B cell (primary cell): ENCODE measurements around the gene GBX1. TPM values are rescaled to one million over a fixed set of nuclear protein-coding genes. Genes with fewer than 3 reads are reported as not detected.

Experiments
- ATAC-seq: fragments of 200-7000 bp; cut with Tn5 transposase; one replicate; pipeline ENCODE4 v1.10.0; 2021; ENCODE audit warnings: low read depth, mild to moderate bottlenecking, moderate number of reproducible peaks, moderate library complexity
- CTCF ChIA-PET: fragments of 350-600 bp; sonication (Branson Sonifier 250); formaldehyde crosslinking; loops from one replicate; lab custom pipeline; 2021; ENCODE audit warnings: antibody characterized with exemption, inconsistent platforms; lab: Charles Lee
- POLR2A ChIA-PET: fragments of 350-600 bp; sonication (Branson Sonifier 250); formaldehyde crosslinking; loops from one replicate; lab custom pipeline; 2021; ENCODE audit warnings: antibody characterized with exemption; lab: Charles Lee
- DNase-seq: peaks from one replicate; pipeline ENCODE4 v3.0.0; 2013
- H2AFZ ChIP-seq: 2 replicates; pipeline ENCODE4 v1.6.1; 2012; ENCODE audit warnings: mild to moderate bottlenecking, low read depth, low read length; ENCODE audit not compliant: insufficient read depth, poor library complexity, severe bottlenecking
- H3K27ac ChIP-seq, 2 donors: 1 replicate in 1 of 2; 2 replicates in 1 of 2; pipeline ENCODE4 v1.5.1; 2012 to 2013; ENCODE audit warnings: low read length in 2 of 2, mild to moderate bottlenecking in 2 of 2, moderate library complexity in 1 of 2
- H3K27me3 ChIP-seq, 4 experiments: fragments of 200-600 bp in 1 of 4; sonication (generic) in 1 of 4; replicated peaks in 1 of 4; 1 replicate in 2 of 4; 2 replicates in 2 of 4; pipeline versions ENCODE4 v1.6.1 to v1.7.0; 2013 to 2016; ENCODE audit warnings: low read length in 3 of 4, mild to moderate bottlenecking in 2 of 4, mixed read lengths in 1 of 4, moderate library complexity in 1 of 4; ENCODE audit not compliant: insufficient read depth in 4 of 4, control insufficient read depth in 3 of 4; ENCODE audit errors: control extremely low read depth in 1 of 4
- H3K36me3 ChIP-seq, 2 experiments: replicated peaks in 1 of 2; 1 replicate in 1 of 2; 2 replicates in 1 of 2; pipeline versions ENCODE4 v1.6.1 to v1.7.1; 2013; ENCODE audit warnings: low read length in 1 of 2; ENCODE audit not compliant: insufficient read depth in 2 of 2, control insufficient read depth in 1 of 2; ENCODE audit errors: control extremely low read depth in 1 of 2, extremely low read depth in 1 of 2
- H3K4me1 ChIP-seq, 2 donors: fragments of 200-600 bp in 1 of 2; sonication (generic) in 1 of 2; 1 replicate in 1 of 2; 2 replicates in 1 of 2; pipeline versions ENCODE4 v1.5.1 to v1.6.1; 2013 to 2017; ENCODE audit warnings: low read length in 2 of 2; ENCODE audit not compliant: control insufficient read depth in 2 of 2, insufficient read depth in 2 of 2
- H3K4me2 ChIP-seq: replicated peaks from 2 replicates; pipeline ENCODE3; 2012; ENCODE audit warnings: mild to moderate bottlenecking, low read depth, low read length; ENCODE audit not compliant: poor library complexity, severe bottlenecking
- H3K4me3 ChIP-seq, 5 experiments: fragments of 200-600 bp in 1 of 5; sonication (generic) in 1 of 5; 1 replicate in 3 of 5; 2 replicates in 2 of 5; pipeline versions ENCODE4 v1.5.1 to v1.7.0; 2011 to 2016; ENCODE audit warnings: low read length in 4 of 5, mild to moderate bottlenecking in 4 of 5, low read depth in 2 of 5, control low read depth in 1 of 5, moderate library complexity in 1 of 5; ENCODE audit not compliant: insufficient read depth in 1 of 5; ENCODE audit errors: control extremely low read depth in 1 of 5, extremely low read depth in 1 of 5
- H3K79me2 ChIP-seq: fragments of 200-600 bp; sonication (generic); one replicate; pipeline ENCODE4 v1.6.0; 2016; ENCODE audit warnings: low read length; ENCODE audit not compliant: control insufficient read depth, insufficient read depth
- H3K9ac ChIP-seq: fragments of 200-600 bp; sonication (generic); 2 replicates; pipeline ENCODE4 v1.6.1; 2017; ENCODE audit warnings: mild to moderate bottlenecking, low read length, moderate library complexity
- H3K9me3 ChIP-seq, 3 donors: one replicate each; pipeline versions ENCODE4 v1.6.1 to v1.7.1; 2013; ENCODE audit warnings: low read length in 2 of 3; ENCODE audit not compliant: control insufficient read depth in 2 of 3, insufficient read depth in 1 of 3; ENCODE audit errors: control extremely low read depth in 1 of 3
- H4K20me1 ChIP-seq: 2 replicates; pipeline ENCODE4 v1.6.0; 2012; ENCODE audit warnings: mild to moderate bottlenecking, low read length; ENCODE audit not compliant: insufficient read depth, control insufficient read depth, poor library complexity, severe bottlenecking
- H3K27ac Mint-ChIP-seq: one replicate; pipeline ENCODE4 v1.8.0; 2021; ENCODE audit warnings: mixed read lengths
- H3K27me3 Mint-ChIP-seq: one replicate; pipeline ENCODE4 v1.8.0; 2021; ENCODE audit warnings: mixed read lengths
- H3K4me1 Mint-ChIP-seq: one replicate; pipeline ENCODE4 v1.8.0; 2021; ENCODE audit warnings: mixed read lengths
- H3K4me3 Mint-ChIP-seq: one replicate; pipeline ENCODE4 v1.8.0; 2021; ENCODE audit warnings: mixed read lengths
- H3K9me3 Mint-ChIP-seq: one replicate; pipeline ENCODE4 v1.8.0; 2022; ENCODE audit warnings: mixed read lengths; ENCODE audit not compliant: insufficient read depth
- CTCF ChIP-seq: fragments of 200-600 bp; IDR thresholded peaks from one replicate; pipeline ENCODE4 v1.8.0; 2022; ENCODE audit warnings: antibody characterized with exemption, mild to moderate bottlenecking
- EZH2 ChIP-seq: IDR thresholded peaks from 2 replicates; pipeline ENCODE4 v1.6.1; 2012; ENCODE audit warnings: borderline replicate concordance, low read depth, mild to moderate bottlenecking, moderate library complexity, low read length; ENCODE audit not compliant: insufficient read depth, poor library complexity, severe bottlenecking
- WGBS: methylation state at CpG from one replicate; pipeline ENCODE4 v1.1.5; 2013; ENCODE audit warnings: missing lambda C conversion rate; ENCODE audit not compliant: insufficient coverage; 5-methylcytosine and 5-hydroxymethylcytosine counted together
- intact Hi-C: fragments of 100-400 bp; cut with micrococcal nuclease; formaldehyde crosslinking; loops from one replicate; pipeline ENCODE4 v1.10.0; 2022
- polyA plus RNA-seq: library from polyadenylated mRNA; depleted of rRNA; stranded (reverse); fragments of >200 nt; gene quantifications from 2 replicates; pipeline ENCODE4 v1.2.3, GENCODE V29; 2012
- total RNA-seq, 2 donors: library from RNA; stranded (reverse); fragments of 120-200 nt in 1 of 2; gene quantifications; 1 replicate in 1 of 2; 2 replicates in 1 of 2; pipeline versions ENCODE4 v1.2.3 to v1.2.4, GENCODE V29; 2013 to 2022

The GBX1 gene
- total and polyA plus RNA-seq, 2 donors (not counting 1 experiment from before 2014, with no cell fraction given) = not detected

GRCh38 chr7:151189038-151189437, 21.5 kb upstream of the GBX1 start:
- Mint-ChIP-seq H3K4me3 (no peak overlapping the region), H3K27ac (no peak overlapping the region), H3K27me3 (peaks cover 25% of the 10 kb centered on the region), H3K9me3 (no peaks in the 10 kb centered on the region), H3K4me1 (peaks cover 4% of the 10 kb centered on the region)
- Histone ChIP-seq H3K4me2 (no peak overlapping the region), H3K36me3 (no peaks in the 10 kb centered on the region), H3K4me1 (no peaks in the 10 kb centered on the region), H3K27me3 (peaks cover 0 to 10% (median 0%) of the 10 kb centered on the region in 4 experiments), H3K4me3 (no peak overlapping the region), H3K9me3 (no peaks in the 10 kb centered on the region), H4K20me1 (no peaks in the 10 kb centered on the region), H3K9ac (no peak overlapping the region), H3K79me2 (no peaks in the 10 kb centered on the region), H3K27ac (no peak overlapping the region), H2AFZ (no peak overlapping the region)
- DNase-seq (no peak), ATAC-seq (no peak)
- ChIA-PET CTCF (no interaction called here), POLR2A (no interaction called here)
- TF ChIP-seq EZH2 (no peak), CTCF (no peak)
- no CpG with 5 or more reads among the region's 4 CpGs for WGBS
- intact Hi-C loops = no loop called here

DNA sequence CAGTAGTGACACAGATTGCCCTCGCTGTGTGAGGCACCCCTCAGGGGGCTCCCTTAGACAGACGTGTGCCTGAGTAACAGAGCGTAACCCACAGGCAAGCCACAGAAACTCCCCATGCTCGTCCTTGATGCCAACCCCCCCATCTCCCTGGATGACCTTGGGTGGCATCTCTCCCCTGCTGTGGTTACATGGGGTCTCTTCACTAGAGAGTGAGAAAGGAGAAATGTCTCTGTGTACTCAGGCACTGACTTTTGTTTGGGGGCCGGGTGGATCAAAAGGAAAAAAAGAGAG, 20.7 kb upstream of the GBX1 start:
- no peaks in the 10 kb centered on the region for H4K20me1 ChIP-seq
- no peak overlapping the region for H3K9ac ChIP-seq
- no peak overlapping the region for H2AFZ ChIP-seq
- ChIA-PET CTCF (no interaction called here), POLR2A (no interaction called here)
- H3K9me3 ChIP-seq = no peaks in the 10 kb centered on the region
- peaks cover 25% of the 10 kb centered on the region for H3K27me3 Mint-ChIP-seq
- no peaks in the 10 kb centered on the region for H3K9me3 Mint-ChIP-seq
- no peaks in the 10 kb centered on the region for H3K4me1 ChIP-seq
- ATAC-seq (no peak), DNase-seq (no peak)
- H3K27me3 ChIP-seq = peaks cover 0 to 8% (median 0%) of the 10 kb centered on the region in 4 experiments
- no peak overlapping the region for H3K4me3 ChIP-seq
- H3K4me1 Mint-ChIP-seq = peaks cover 4% of the 10 kb centered on the region
- no peak overlapping the region for H3K27ac ChIP-seq
- no peak overlapping the region for H3K4me2 ChIP-seq
- H3K36me3 ChIP-seq = no peaks in the 10 kb centered on the region
- H3K27ac Mint-ChIP-seq = no peak overlapping the region
- WGBS = 28% methylated on average over 4 of the region's 5 CpGs
- no peak overlapping the region for H3K4me3 Mint-ChIP-seq
- no peaks in the 10 kb centered on the region for H3K79me2 ChIP-seq
- TF ChIP-seq CTCF = no peak
- no peak for TF ChIP-seq EZH2
- intact Hi-C loops = no loop called here
